IMR-90 (cell line): ENCODE data around the gene FABP7. TPM values are rescaled to one million over a fixed set of nuclear protein-coding genes. Genes with fewer than 3 reads are reported as not detected.

Experiments
- ATAC-seq: fragments of 200-7000 bp; cut with Tn5 transposase; 2 replicates; pipeline ENCODE4 v1.9.1; 2020; ENCODE audit warnings: low read depth, mild to moderate bottlenecking, moderate library complexity
- BruUV-seq: library from RNA; stranded (reverse); fragments of 400-500 nt; replicated peaks from 2 replicates; lab custom pipeline; 2021; lab: Mats Ljungman, UMichigan
- CTCF ChIA-PET: fragments of 300-600 bp; formaldehyde crosslinking; extraction: SDS; loops from one replicate; lab custom pipeline; 2021; ENCODE audit warnings: antibody characterized with exemption; lab: Yijun Ruan, JAX
- POLR2A ChIA-PET: fragments of 300-600 bp; sonication (Branson Sonifier 250); formaldehyde crosslinking; loops from one replicate; lab custom pipeline; 2022; ENCODE audit warnings: antibody characterized with exemption; ENCODE audit not compliant: unreplicated experiment; lab: Charles Lee
- DNase-seq: peaks from one replicate; pipeline ENCODE4 v3.0.0; 2013
- H2AFZ ChIP-seq: replicated peaks from 2 replicates; pipeline ENCODE3; 2013; ENCODE audit warnings: low read length, mild to moderate bottlenecking; ENCODE audit not compliant: poor library complexity
- H2AK5ac ChIP-seq: 2 replicates; pipeline ENCODE4 v1.6.1; 2013; ENCODE audit warnings: low read depth, low read length, inconsistent platforms
- H2AK9ac ChIP-seq: replicated peaks from 2 replicates; pipeline ENCODE3; 2013; ENCODE audit warnings: mild to moderate bottlenecking, low read depth, low read length, moderate library complexity; ENCODE audit not compliant: poor library complexity
- H2BK120ac ChIP-seq: 2 replicates; pipeline ENCODE4 v1.6.1; 2013; ENCODE audit warnings: low read depth, low read length, inconsistent platforms
- H2BK15ac ChIP-seq: 3 replicates; pipeline ENCODE4 v1.6.1; 2013; ENCODE audit warnings: low read depth, low read length, inconsistent platforms
- H2BK20ac ChIP-seq: 2 replicates; pipeline ENCODE4 v1.6.1; 2013; ENCODE audit warnings: low read depth, mild to moderate bottlenecking, inconsistent platforms, low read length, moderate library complexity
- H2BK5ac ChIP-seq: 2 replicates; pipeline ENCODE4 v1.6.1; 2013; ENCODE audit warnings: mild to moderate bottlenecking, low read depth, low read length, inconsistent platforms; ENCODE audit not compliant: poor library complexity, severe bottlenecking
- H3K14ac ChIP-seq: replicated peaks from 2 replicates; pipeline ENCODE4 v1.6.1; 2013; ENCODE audit warnings: low read depth, low read length, inconsistent platforms
- H3K18ac ChIP-seq: 2 replicates; pipeline ENCODE4 v1.6.1; 2013; ENCODE audit warnings: low read depth, low read length, control low read depth
- H3K23ac ChIP-seq: 2 replicates; pipeline ENCODE4 v1.6.1; 2013; ENCODE audit warnings: low read depth, low read length, inconsistent platforms
- H3K27ac ChIP-seq: 2 replicates; pipeline ENCODE4 v1.5.1; 2013; ENCODE audit warnings: mild to moderate bottlenecking, control low read depth, low read length; ENCODE audit not compliant: insufficient read depth
- H3K27me3 ChIP-seq: 2 replicates; pipeline ENCODE4 v1.6.1; 2013; ENCODE audit warnings: low read length; ENCODE audit not compliant: control insufficient read depth, insufficient read depth
- H3K36me3 ChIP-seq: 2 replicates; pipeline ENCODE4 v1.6.1; 2013; ENCODE audit warnings: low read length, mixed read lengths; ENCODE audit not compliant: control insufficient read depth, insufficient read depth
- H3K4ac ChIP-seq: 2 replicates; pipeline ENCODE4 v1.6.1; 2013; ENCODE audit warnings: low read depth, low read length, inconsistent platforms
- H3K4me1 ChIP-seq: 2 replicates; pipeline ENCODE4 v1.6.1; 2013; ENCODE audit warnings: low read length, mixed read lengths; ENCODE audit not compliant: control insufficient read depth, insufficient read depth
- H3K4me2 ChIP-seq: 2 replicates; pipeline ENCODE4 v1.6.1; 2013; ENCODE audit warnings: low read depth, mild to moderate bottlenecking, control low read depth, low read length, moderate library complexity
- H3K4me3 ChIP-seq: 2 replicates; pipeline ENCODE4 v1.5.1; 2013; ENCODE audit warnings: low read depth, mild to moderate bottlenecking, control low read depth, low read length, moderate library complexity; ENCODE audit not compliant: insufficient read depth
- H3K56ac ChIP-seq: 2 replicates; pipeline ENCODE4 v1.6.1; 2013; ENCODE audit warnings: low read length, inconsistent platforms; ENCODE audit not compliant: insufficient read depth; ENCODE audit errors: extremely low read depth
- H3K79me1 ChIP-seq, 2 experiments: 2 replicates each; pipeline ENCODE4 v1.6.1; 2013; ENCODE audit warnings: low read length in 2 of 2, inconsistent platforms in 1 of 2, low read depth in 1 of 2
- H3K9ac ChIP-seq: 2 replicates; pipeline ENCODE4 v1.6.1; 2013; ENCODE audit warnings: low read depth, low read length, control low read depth
- H3K9me1 ChIP-seq: 2 replicates; pipeline ENCODE4 v1.6.1; 2013; ENCODE audit warnings: low read length, inconsistent platforms; ENCODE audit not compliant: insufficient read depth
- H3K9me3 ChIP-seq: 2 replicates; pipeline ENCODE4 v1.6.1; 2013; ENCODE audit warnings: low read length; ENCODE audit not compliant: control insufficient read depth, insufficient read depth
- H4K20me1 ChIP-seq: 2 replicates; pipeline ENCODE4 v1.6.1; 2013; ENCODE audit warnings: low read length, inconsistent platforms; ENCODE audit not compliant: insufficient read depth
- H4K5ac ChIP-seq: 2 replicates; pipeline ENCODE4 v1.6.1; 2013; ENCODE audit warnings: mild to moderate bottlenecking, low read depth, low read length, control low read depth
- H4K8ac ChIP-seq, 2 experiments: 2 replicates each; pipeline ENCODE4 v1.6.1; 2013; ENCODE audit warnings: low read depth in 2 of 2, low read length in 2 of 2, control low read depth in 1 of 2, inconsistent platforms in 1 of 2
- H4K91ac ChIP-seq: 2 replicates; pipeline ENCODE4 v1.6.1; 2013; ENCODE audit warnings: low read depth, low read length, inconsistent platforms; ENCODE audit not compliant: insufficient read depth
- BHLHE40 ChIP-seq: fragments of 150-350 bp; IDR thresholded peaks from 2 replicates; pipeline ENCODE4 v1.6.1; 2016; ENCODE audit warnings: mild to moderate bottlenecking, low read depth, low read length
- CEBPB ChIP-seq: IDR thresholded peaks from 2 replicates; pipeline ENCODE4 v1.6.1; 2012; ENCODE audit warnings: low read depth, low read length, improper control_type of control experiment
- CHD1 ChIP-seq: IDR thresholded peaks from 2 replicates; pipeline ENCODE4 v1.6.1; 2012; ENCODE audit warnings: low read depth, low read length, improper control_type of control experiment
- FOS ChIP-seq: fragments of 150-350 bp; IDR thresholded peaks from 2 replicates; pipeline ENCODE4 v1.6.1; 2016; ENCODE audit warnings: low read depth, low read length
- MAFK ChIP-seq: IDR thresholded peaks from 2 replicates; pipeline ENCODE4 v1.6.1; 2012; ENCODE audit warnings: low read depth, low read length, improper control_type of control experiment
- MAZ ChIP-seq: IDR thresholded peaks from 2 replicates; pipeline ENCODE4 v1.6.1; 2012; ENCODE audit warnings: low read depth, mild to moderate bottlenecking, low read length, improper control_type of control experiment, moderate library complexity, borderline replicate concordance
- MXI1 ChIP-seq: IDR thresholded peaks from 2 replicates; pipeline ENCODE4 v1.6.1; 2012; ENCODE audit warnings: low read depth, mild to moderate bottlenecking, low read length, moderate library complexity, borderline replicate concordance
- NFE2L2 ChIP-seq: fragments of 150-350 bp; IDR thresholded peaks from 2 replicates; pipeline ENCODE4 v1.6.1; 2016; ENCODE audit warnings: low read depth, mild to moderate bottlenecking, low read length
- POLR2A ChIP-seq: IDR thresholded peaks from 2 replicates; pipeline ENCODE4 v1.6.1; 2012; ENCODE audit warnings: mild to moderate bottlenecking, low read depth, low read length
- RAD21 ChIP-seq: IDR thresholded peaks from 2 replicates; pipeline ENCODE4 v1.6.1; 2012; ENCODE audit warnings: low read length, improper control_type of control experiment
- RCOR1 ChIP-seq: IDR thresholded peaks from 2 replicates; pipeline ENCODE4 v1.6.1; 2012; ENCODE audit warnings: mild to moderate bottlenecking, low read length, improper control_type of control experiment; ENCODE audit not compliant: insufficient replicate concordance
- RFX5 ChIP-seq: IDR thresholded peaks from 2 replicates; pipeline ENCODE4 v1.8.0; 2012; ENCODE audit warnings: low read depth, mild to moderate bottlenecking, low read length, moderate library complexity
- SMC3 ChIP-seq: fragments of 150-350 bp; IDR thresholded peaks from 2 replicates; pipeline ENCODE4 v1.6.1; 2016; ENCODE audit warnings: low read depth, mild to moderate bottlenecking, antibody characterized with exemption, low read length, moderate library complexity
- WGBS, 2 experiments: methylation state at CpG; one replicate each; pipeline versions ENCODE4 v1.1.5 to v1.1.7; 2013; ENCODE audit warnings: missing lambda C conversion rate in 2 of 2; ENCODE audit not compliant: insufficient read length in 1 of 2; ENCODE audit errors: extremely low coverage in 2 of 2; 5-methylcytosine and 5-hydroxymethylcytosine counted together
- dilution Hi-C: fragments of 300-500 bp; cut with HindIII; formaldehyde crosslinking; loops from one replicate; pipeline ENCODE4 v1.14.3; 2018; ENCODE audit warnings: low sequenced_read_pairs; ENCODE audit not compliant: unreplicated experiment
- in situ Hi-C: fragments of 300-500 bp; cut with MboI; formaldehyde crosslinking; loops from 3 replicates; pipeline ENCODE4 v1.14.3; 2019; ENCODE audit warnings: low sequenced_read_pairs, inconsistent platforms, mixed read lengths
- intact Hi-C: fragments of 100-400 bp; cut with micrococcal nuclease; formaldehyde crosslinking; loops from 2 replicates; pipeline ENCODE4 v1.10.0; 2022
- polyA plus RNA-seq, 3 experiments: library from polyadenylated mRNA; depleted of rRNA; stranded (reverse); fragments of >200 nt; gene quantifications; 2 replicates each; pipeline ENCODE4 v1.2.3, GENCODE V29; 2012; ENCODE audit warnings: low replicate concordance in 1 of 3
- total RNA-seq: library from RNA; depleted of rRNA; stranded (reverse); fragments of >200 nt; gene quantifications from 2 replicates; pipeline ENCODE4 v1.2.3, GENCODE V29; 2012
- TF ChIP-seq, protein P1 (sequence below): conservative IDR thresholded peaks from 2 replicates; pipeline ENCODE4 v1.5.1; 2012; ENCODE audit warnings: mild to moderate bottlenecking, low read depth, low read length, improper control_type of control experiment
- TF ChIP-seq, protein P2 (sequence below): fragments of 150-350 bp; IDR thresholded peaks from 2 replicates; pipeline ENCODE4 v1.6.1; 2017; ENCODE audit warnings: mild to moderate bottlenecking, antibody characterized with exemption, low read length, low read depth
- TF ChIP-seq, protein P3 (sequence below): fragments of 150-350 bp; IDR thresholded peaks from 2 replicates; pipeline ENCODE4 v1.6.1; 2016; ENCODE audit warnings: low read depth, mild to moderate bottlenecking, low read length, moderate library complexity, borderline replicate concordance

The FABP7 gene
- total and polyA plus RNA-seq, 2 of the 4 experiments (the other 2 are of a cell fraction) = not detected

DNA sequence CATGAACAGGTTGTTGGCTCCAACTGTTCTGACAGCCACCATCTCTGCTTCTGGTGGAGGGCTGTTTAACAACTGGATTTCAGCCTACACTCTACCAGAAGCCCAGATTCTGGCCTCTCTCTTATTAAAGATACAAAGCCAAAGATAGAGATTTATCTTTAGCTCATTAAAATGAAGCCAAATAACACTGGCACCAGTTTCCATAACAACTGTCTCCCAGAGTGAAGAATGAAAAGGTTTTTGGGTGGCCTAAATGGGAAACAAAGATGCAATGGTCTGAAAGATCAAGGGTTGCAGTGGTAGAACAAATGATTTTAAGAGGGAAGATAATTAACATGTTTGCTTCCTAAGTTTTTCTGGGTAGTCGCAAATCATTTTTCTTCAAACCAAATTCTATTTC, 6.4 kb downstream of the FABP7 start:
- Histone ChIP-seq H4K5ac (no peak overlapping the region), H4K91ac (no peak overlapping the region), H2BK20ac (no peak overlapping the region), H3K4ac (no peak overlapping the region), H3K56ac (no peak overlapping the region), H3K36me3 (no peaks in the 10 kb centered on the region), H3K18ac (no peak overlapping the region), H2BK15ac (no peak overlapping the region), H4K8ac (no peak overlapping the region), H2BK120ac (no peak overlapping the region), H3K4me3 (no peak overlapping the region), H4K20me1 (no peaks in the 10 kb centered on the region), H3K79me1 (peaks cover 0 to 12% of the 10 kb centered on the region in 2 experiments; a peak in 2 of 4 replicates), H2BK5ac (no peak overlapping the region), H3K23ac (no peak overlapping the region), H2AK9ac (no peak overlapping the region), H3K9me1 (no peaks in the 10 kb centered on the region), H3K27ac (no peak overlapping the region), H3K9ac (no peak overlapping the region), H2AK5ac (no peak overlapping the region), H3K4me2 (no peak overlapping the region), H3K14ac (no peak overlapping the region), H3K9me3 (no peaks in the 10 kb centered on the region), H2AFZ (no peak overlapping the region), H3K27me3 (no peaks in the 10 kb centered on the region; the same call in 1 of the 2 replicates), H3K4me1 (peaks cover 4% of the 10 kb centered on the region; the same call in 1 of the 2 replicates)
- in situ Hi-C loops (no loop called here), dilution Hi-C loops (no loop called here), intact Hi-C loops (loop anchor here (5.0 kb wide), 1 partner anchor 34 kb away; no protein-coding TSS in a partner anchor)
- ChIA-PET CTCF (interaction anchor here (0.6 kb wide), 1 partner anchor 13 kb away, joined by 3 read pairs; no protein-coding TSS in a partner anchor), POLR2A (no interaction called here)
- no CpG with 5 or more reads among the region's 1 CpG for WGBS, 2 experiments
- no peak for DNase-seq
- BruUV-seq = no TSS peak
- TF ChIP-seq BHLHE40 (no peak), CHD1 (no peak), RFX5 (no peak), RAD21 (no peak), MAZ (no peak), SMC3 (no peak), MXI1 (no peak), POLR2A (no peak), CEBPB (no peak), FOS (no peak), MAFK (no peak), RCOR1 (no peak), NFE2L2 (no peak)
- TF ChIP-seq, protein P1, sequence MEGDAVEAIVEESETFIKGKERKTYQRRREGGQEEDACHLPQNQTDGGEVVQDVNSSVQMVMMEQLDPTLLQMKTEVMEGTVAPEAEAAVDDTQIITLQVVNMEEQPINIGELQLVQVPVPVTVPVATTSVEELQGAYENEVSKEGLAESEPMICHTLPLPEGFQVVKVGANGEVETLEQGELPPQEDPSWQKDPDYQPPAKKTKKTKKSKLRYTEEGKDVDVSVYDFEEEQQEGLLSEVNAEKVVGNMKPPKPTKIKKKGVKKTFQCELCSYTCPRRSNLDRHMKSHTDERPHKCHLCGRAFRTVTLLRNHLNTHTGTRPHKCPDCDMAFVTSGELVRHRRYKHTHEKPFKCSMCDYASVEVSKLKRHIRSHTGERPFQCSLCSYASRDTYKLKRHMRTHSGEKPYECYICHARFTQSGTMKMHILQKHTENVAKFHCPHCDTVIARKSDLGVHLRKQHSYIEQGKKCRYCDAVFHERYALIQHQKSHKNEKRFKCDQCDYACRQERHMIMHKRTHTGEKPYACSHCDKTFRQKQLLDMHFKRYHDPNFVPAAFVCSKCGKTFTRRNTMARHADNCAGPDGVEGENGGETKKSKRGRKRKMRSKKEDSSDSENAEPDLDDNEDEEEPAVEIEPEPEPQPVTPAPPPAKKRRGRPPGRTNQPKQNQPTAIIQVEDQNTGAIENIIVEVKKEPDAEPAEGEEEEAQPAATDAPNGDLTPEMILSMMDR = no peak
- TF ChIP-seq, protein P2, sequence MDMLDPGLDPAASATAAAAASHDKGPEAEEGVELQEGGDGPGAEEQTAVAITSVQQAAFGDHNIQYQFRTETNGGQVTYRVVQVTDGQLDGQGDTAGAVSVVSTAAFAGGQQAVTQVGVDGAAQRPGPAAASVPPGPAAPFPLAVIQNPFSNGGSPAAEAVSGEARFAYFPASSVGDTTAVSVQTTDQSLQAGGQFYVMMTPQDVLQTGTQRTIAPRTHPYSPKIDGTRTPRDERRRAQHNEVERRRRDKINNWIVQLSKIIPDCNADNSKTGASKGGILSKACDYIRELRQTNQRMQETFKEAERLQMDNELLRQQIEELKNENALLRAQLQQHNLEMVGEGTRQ = no peak
- TF ChIP-seq, protein P3, sequence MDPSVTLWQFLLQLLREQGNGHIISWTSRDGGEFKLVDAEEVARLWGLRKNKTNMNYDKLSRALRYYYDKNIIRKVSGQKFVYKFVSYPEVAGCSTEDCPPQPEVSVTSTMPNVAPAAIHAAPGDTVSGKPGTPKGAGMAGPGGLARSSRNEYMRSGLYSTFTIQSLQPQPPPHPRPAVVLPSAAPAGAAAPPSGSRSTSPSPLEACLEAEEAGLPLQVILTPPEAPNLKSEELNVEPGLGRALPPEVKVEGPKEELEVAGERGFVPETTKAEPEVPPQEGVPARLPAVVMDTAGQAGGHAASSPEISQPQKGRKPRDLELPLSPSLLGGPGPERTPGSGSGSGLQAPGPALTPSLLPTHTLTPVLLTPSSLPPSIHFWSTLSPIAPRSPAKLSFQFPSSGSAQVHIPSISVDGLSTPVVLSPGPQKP = no peak
- ATAC-seq = no peak
